Measurements from ENCODE around the gene HIRA.
"Not testable (repeated sequence)": the region's sequence is repeated elsewhere in the genome, so short reads cannot be mapped to it uniquely, and the experiment has no call there.

HIRA gene

GRCh38 chr22:19443544-19444211, 12.1 kb upstream of the HIRA start:
- no peak for DNase-seq (ENCODE audit: low read depth)

- no peak for DNase-seq (ENCODE audit: low read depth)
These were observed 10.6 kb upstream of the HIRA start for GRCh38 chr22:19442166-19442565.

- no peak for DNase-seq (ENCODE audit: low read depth)
These were observed 9.1 kb upstream of the HIRA start for GRCh38 chr22:19440411-19441195.

- no peak for DNase-seq (ENCODE audit: low read depth)
These were observed 6.8 kb upstream of the HIRA start for GRCh38 chr22:19438298-19438697.

GRCh38 chr22:19436444-19437161, 5.1 kb upstream of the HIRA start:
- DNase-seq (ENCODE audit: low read depth): not testable (repeated sequence)

- no peak for DNase-seq (ENCODE audit: low read depth)
These were observed 3.5 kb upstream of the HIRA start for GRCh38 chr22:19434829-19435580.

- no peak for DNase-seq (ENCODE audit: low read depth)
These were observed 2.9 kb upstream of the HIRA start for GRCh38 chr22:19434401-19434800.

GRCh38 chr22:19432133-19432851, 759 bp upstream of the HIRA start, which contains the start of gene MRPL40:
MRPL40 (plus strand) TSS chr22:19432545; CDS start chr22:19432555, 10 bp downstream.
- peak; percentile 78 for DNase-seq (ENCODE audit: low read depth)

GRCh38 chr22:19430890-19431541, 517 bp downstream of the HIRA start:
- DNase-seq (ENCODE audit: low read depth): no peak

- DNase-seq (ENCODE audit: low read depth): no peak
These were observed 1.3 kb downstream of the HIRA start for GRCh38 chr22:19429950-19430889.

GRCh38 chr22:19424186-19424500, 7.4 kb downstream of the HIRA start:
- no peak for DNase-seq (ENCODE audit: low read depth)

- no peak for DNase-seq (ENCODE audit: low read depth)
These were observed 8.9 kb downstream of the HIRA start for GRCh38 chr22:19422440-19423301.

GRCh38 chr22:19420321-19420720, 11.2 kb downstream of the HIRA start:
- no peak for DNase-seq (ENCODE audit: low read depth)

- peak; percentile 15 for DNase-seq (ENCODE audit: low read depth)
These were observed 11.9 kb downstream of the HIRA start for GRCh38 chr22:19419464-19420178.

- no peak for DNase-seq (ENCODE audit: low read depth)
These were observed 12.5 kb downstream of the HIRA start for GRCh38 chr22:19419086-19419463.

GRCh38 chr22:19412923-19413322, 18.6 kb downstream of the HIRA start:
- DNase-seq (ENCODE audit: low read depth): no peak

- no peak for DNase-seq (ENCODE audit: low read depth)
These were observed 19.1 kb downstream of the HIRA start for GRCh38 chr22:19412478-19412877.

GRCh38 chr22:19411690-19412045, 19.9 kb downstream of the HIRA start:
- DNase-seq (ENCODE audit: low read depth): no peak

Data from stimulated activated CD8-positive, alpha-beta memory T cell treated with anti-CD3 and anti-CD28 coated beads, Interleukin-12 subunit alpha, Interleukin-12 subunit beta, amount 100 ng/mL, for 1 hour (primary cell).